ENCODE data around the gene SH3PXD2A.

Gene SH3PXD2A

GRCh38 chr10:103597003-103597402, 258.4 kb downstream of the SH3PXD2A start:
- Histone ChIP-seq H3K36me3 (ENCODE audit: insufficient read depth, low read length) (no peaks in the 10 kb centered on the region), H3K4me3 (ENCODE audit: low read depth in 1 of 2, low read length in 2 of 2) (no peak overlapping the region), H3K27me3 (ENCODE audit: insufficient read depth, low read length, poor library complexity) (no peaks in the 10 kb centered on the region), H3K27ac (ENCODE audit: low read length) (no peak overlapping the region), H2AFZ (ENCODE audit: low read depth, low read length) (no peak overlapping the region), H3K4me1 (ENCODE audit: insufficient read depth, low read length) (no peaks in the 10 kb centered on the region), H4K20me1 (ENCODE audit: insufficient read depth, low read length) (peaks cover 6% of the 10 kb centered on the region), H3K9me3 (ENCODE audit: insufficient read depth, low read length, severe bottlenecking) (no peaks in the 10 kb centered on the region), H3K4me2 (ENCODE audit: insufficient read depth, low read length) (no peak overlapping the region), H3K9ac (ENCODE audit: low read depth, low read length) (no peak overlapping the region), H3K79me2 (ENCODE audit: insufficient read depth, low read length) (no peaks in the 10 kb centered on the region)
- no peak for ATAC-seq (ENCODE audit: insufficient read depth, low read depth)
- TF ChIP-seq EZH2 (IDR thresholded peaks at IDR 0.05; ENCODE audit: borderline replicate concordance, low read depth, low read length, severe bottlenecking) (no peak), CTCF (IDR thresholded peaks at IDR 0.05; ENCODE audit: borderline replicate concordance, extremely low read depth, low read length, poor library complexity, severe bottlenecking) (no peak)
- DNase-seq, result no peak

DNA sequence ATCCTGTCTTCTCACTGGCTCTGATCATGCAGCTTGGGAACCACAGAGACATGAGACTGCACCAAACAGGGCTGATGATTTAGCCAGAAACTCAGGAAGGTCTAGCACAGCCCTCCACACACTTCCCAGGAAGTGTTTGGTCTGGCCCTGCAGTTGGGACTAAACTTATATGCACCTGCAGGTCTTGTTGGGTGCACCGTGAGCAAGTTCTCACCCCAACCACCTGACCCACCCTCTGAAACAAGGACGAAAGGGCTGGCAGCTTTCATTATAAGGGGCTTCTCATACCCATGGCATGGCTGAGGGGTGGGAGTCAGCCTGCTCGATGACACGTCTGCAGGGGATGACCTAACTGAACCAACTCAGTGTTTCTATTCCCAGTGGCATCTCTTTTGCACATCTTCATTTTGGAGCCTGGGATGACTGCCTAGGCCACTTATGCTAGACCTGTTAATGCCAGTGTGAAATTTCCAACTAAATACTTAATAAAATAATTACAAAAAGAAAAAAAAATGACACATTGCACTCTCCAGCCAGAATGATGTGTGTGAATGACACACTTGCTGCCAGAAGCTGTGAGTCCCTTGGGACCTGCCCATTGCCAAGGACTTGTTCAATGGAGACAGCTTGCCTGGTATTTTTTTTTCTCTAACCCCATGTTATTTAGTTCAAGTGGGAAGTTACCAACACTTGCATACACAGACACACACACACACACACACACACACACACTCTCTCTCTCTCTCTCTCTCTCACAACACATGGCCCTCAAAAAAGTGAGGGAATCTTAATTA, 259.2 kb downstream of the SH3PXD2A start:
- no peak overlapping the region for H3K4me2 ChIP-seq (ENCODE audit: insufficient read depth, low read length)
- H3K79me2 ChIP-seq (ENCODE audit: insufficient read depth, low read length), result no peaks in the 10 kb centered on the region
- no peak overlapping the region for H3K4me3 ChIP-seq (ENCODE audit: low read depth in 1 of 2, low read length in 2 of 2)
- ATAC-seq (ENCODE audit: insufficient read depth, low read depth) (no peak), DNase-seq (no peak)
- no peaks in the 10 kb centered on the region for H3K4me1 ChIP-seq (ENCODE audit: insufficient read depth, low read length)
- no peaks in the 10 kb centered on the region for H3K9me3 ChIP-seq (ENCODE audit: insufficient read depth, low read length, severe bottlenecking)
- H2AFZ ChIP-seq (ENCODE audit: low read depth, low read length), result no peak overlapping the region
- H3K36me3 ChIP-seq (ENCODE audit: insufficient read depth, low read length), result no peaks in the 10 kb centered on the region
- no peak overlapping the region for H3K9ac ChIP-seq (ENCODE audit: low read depth, low read length)
- no peak overlapping the region for H3K27ac ChIP-seq (ENCODE audit: low read length)
- H4K20me1 ChIP-seq (ENCODE audit: insufficient read depth, low read length), result peaks cover 9% of the 10 kb centered on the region
- H3K27me3 ChIP-seq (ENCODE audit: insufficient read depth, low read length, poor library complexity), result no peaks in the 10 kb centered on the region
- TF ChIP-seq EZH2 (IDR thresholded peaks at IDR 0.05; ENCODE audit: borderline replicate concordance, low read depth, low read length, severe bottlenecking), result no peak
- TF ChIP-seq CTCF (IDR thresholded peaks at IDR 0.05; ENCODE audit: borderline replicate concordance, extremely low read depth, low read length, poor library complexity, severe bottlenecking), result no peak

GRCh38 chr10:103593022-103593570, 262.3 kb downstream of the SH3PXD2A start:
- ATAC-seq (ENCODE audit: insufficient read depth, low read depth), result no peak
- no peak overlapping the region for H3K4me3 ChIP-seq (ENCODE audit: low read depth in 1 of 2, low read length in 2 of 2)
- H3K79me2 ChIP-seq (ENCODE audit: insufficient read depth, low read length), result no peaks in the 10 kb centered on the region
- TF ChIP-seq CTCF (IDR thresholded peaks at IDR 0.05; ENCODE audit: borderline replicate concordance, extremely low read depth, low read length, poor library complexity, severe bottlenecking) (no peak), EZH2 (IDR thresholded peaks at IDR 0.05; ENCODE audit: borderline replicate concordance, low read depth, low read length, severe bottlenecking) (no peak)
- no peaks in the 10 kb centered on the region for H3K9me3 ChIP-seq (ENCODE audit: insufficient read depth, low read length, severe bottlenecking)
- H3K9ac ChIP-seq (ENCODE audit: low read depth, low read length), result no peak overlapping the region
- no peak for DNase-seq
- no peak overlapping the region for H3K27ac ChIP-seq (ENCODE audit: low read length)
- no peaks in the 10 kb centered on the region for H3K36me3 ChIP-seq (ENCODE audit: insufficient read depth, low read length)
- no peak overlapping the region for H3K4me2 ChIP-seq (ENCODE audit: insufficient read depth, low read length)
- H4K20me1 ChIP-seq (ENCODE audit: insufficient read depth, low read length), result peaks cover 9% of the 10 kb centered on the region
- no peaks in the 10 kb centered on the region for H3K4me1 ChIP-seq (ENCODE audit: insufficient read depth, low read length)
- no peak overlapping the region for H2AFZ ChIP-seq (ENCODE audit: low read depth, low read length)
- H3K27me3 ChIP-seq (ENCODE audit: insufficient read depth, low read length, poor library complexity), result no peaks in the 10 kb centered on the region

Data from DND-41 (cell line).